Hepatocyte (in vitro differentiated cells): ENCODE data around the gene LUZP2. TPM values are rescaled to one million over a fixed set of nuclear protein-coding genes. Genes with fewer than 3 reads are reported as not detected.
"Not testable (repeated sequence)": the region's sequence is repeated elsewhere in the genome, so short reads cannot be mapped to it uniquely, and the experiment has no call there.

Experiments
- DNase-seq: peaks from one replicate; pipeline ENCODE4 v3.0.0-alpha.2; 2016; ENCODE audit warnings: low spot score
- H2AFZ ChIP-seq: fragments of 200-600 bp; sonication (generic); 2 replicates; pipeline ENCODE4 v1.6.0; 2016; ENCODE audit warnings: antibody characterized with exemption, mild to moderate bottlenecking
- H3K27ac ChIP-seq: fragments of 200-600 bp; sonication (generic); 2 replicates; pipeline ENCODE4 v1.5.1; 2016; ENCODE audit warnings: mild to moderate bottlenecking
- H3K27me3 ChIP-seq: fragments of 200-600 bp; sonication (generic); 2 replicates; pipeline ENCODE4 v1.6.1; 2016
- H3K36me3 ChIP-seq: fragments of 200-600 bp; sonication (generic); replicated peaks from 2 replicates; pipeline ENCODE4 v1.5.1; 2016; ENCODE audit warnings: low read depth; ENCODE audit not compliant: insufficient read depth
- H3K4me1 ChIP-seq: fragments of 200-600 bp; sonication (generic); 2 replicates; pipeline ENCODE4 v1.5.1; 2016; ENCODE audit warnings: mild to moderate bottlenecking, moderate library complexity; ENCODE audit not compliant: insufficient read depth
- H3K4me2 ChIP-seq: fragments of 200-600 bp; sonication (generic); 2 replicates; pipeline ENCODE4 v1.6.0; 2016
- H3K4me3 ChIP-seq: fragments of 200-600 bp; sonication (generic); 2 replicates; pipeline ENCODE4 v1.5.1; 2016; ENCODE audit warnings: mild to moderate bottlenecking
- H3K79me2 ChIP-seq: fragments of 200-600 bp; sonication (generic); 2 replicates; pipeline ENCODE4 v1.6.0; 2017; ENCODE audit warnings: mild to moderate bottlenecking
- H3K9me2 ChIP-seq: fragments of 200-600 bp; sonication (generic); replicated peaks from 2 replicates; pipeline ENCODE4 v1.6.0; 2017; ENCODE audit warnings: mild to moderate bottlenecking; ENCODE audit not compliant: insufficient read depth
- H3K9me3 ChIP-seq: fragments of 200-600 bp; sonication (generic); 2 replicates; pipeline ENCODE4 v1.5.1; 2016; ENCODE audit warnings: low read depth, mild to moderate bottlenecking
- H4K20me1 ChIP-seq: fragments of 200-600 bp; sonication (generic); 2 replicates; pipeline ENCODE4 v1.6.0; 2016; ENCODE audit warnings: mild to moderate bottlenecking; ENCODE audit not compliant: insufficient read depth, poor library complexity, severe bottlenecking
- CTCF ChIP-seq: fragments of 200-600 bp; sonication (generic); IDR thresholded peaks from 2 replicates; pipeline ENCODE4 v1.5.1; 2016; ENCODE audit warnings: antibody characterized with exemption, mild to moderate bottlenecking; ENCODE audit not compliant: poor library complexity
- EZH2 ChIP-seq: fragments of 200-600 bp; sonication (generic); IDR thresholded peaks from 2 replicates; pipeline ENCODE4 v1.6.1; 2016; ENCODE audit warnings: antibody characterized with exemption, mild to moderate bottlenecking, borderline replicate concordance
- EZH2phosphoT487 ChIP-seq: fragments of 200-600 bp; sonication (generic); IDR thresholded peaks from one replicate; pipeline ENCODE4 v1.6.1; 2018; ENCODE audit warnings: antibody characterized with exemption, mild to moderate bottlenecking, low read depth, moderate library complexity; ENCODE audit not compliant: unreplicated experiment, severe bottlenecking
- WGBS: methylation state at CpG from one replicate; pipeline ENCODE4 v1.1.6; 2016; ENCODE audit warnings: low lambda C conversion rate; ENCODE audit errors: missing lambda C conversion rate; 5-methylcytosine and 5-hydroxymethylcytosine counted together
- polyA plus RNA-seq: library from polyadenylated mRNA; unstranded; fragments of >200 nt; fragmentation: Nextera tagmentation; extraction: Ambion mirVana; gene quantifications from 2 replicates; pipeline ENCODE4 v1.2.1, GENCODE V29; 2016
- total RNA-seq: library from RNA; depleted of rRNA; stranded (reverse); fragments of >200 nt; gene quantifications from 2 replicates; pipeline ENCODE4 v1.2.3, GENCODE V29; 2014

The LUZP2 gene
- total and polyA plus RNA-seq, 2 experiments from 2014 or later: 2.2 to 7.9 TPM

GRCh38 chr11:24944891-24945290, 448.0 kb downstream of the LUZP2 start:
- Histone ChIP-seq H3K4me1 (no peaks in the 10 kb centered on the region), H3K79me2 (no peaks in the 10 kb centered on the region), H3K27ac (no peak overlapping the region), H3K9me3 (no peaks in the 10 kb centered on the region), H4K20me1 (no peaks in the 10 kb centered on the region), H3K4me3 (no peak overlapping the region), H3K9me2 (no peaks in the 10 kb centered on the region), H3K36me3 (no peaks in the 10 kb centered on the region), H2AFZ (no peak overlapping the region), H3K27me3 (no peaks in the 10 kb centered on the region), H3K4me2 (no peak overlapping the region)
- no peak for TF ChIP-seq EZH2phosphoT487
- TF ChIP-seq CTCF: no peak
- no peak for TF ChIP-seq EZH2
- no peak for DNase-seq
- WGBS: 92% methylated on average over 3 of the region's 3 CpGs

- 80% methylated on average over 5 of the region's 5 CpGs for WGBS
- no peaks in the 10 kb centered on the region for H3K4me1 ChIP-seq
- no peaks in the 10 kb centered on the region for H3K27me3 ChIP-seq
- H3K4me2 ChIP-seq: no peak overlapping the region
- no peak overlapping the region for H2AFZ ChIP-seq
- no peaks in the 10 kb centered on the region for H3K9me3 ChIP-seq
- H3K27ac ChIP-seq: no peak overlapping the region
- no peak overlapping the region for H3K4me3 ChIP-seq
- no peaks in the 10 kb centered on the region for H3K36me3 ChIP-seq
- TF ChIP-seq EZH2 (no peak), EZH2phosphoT487 (no peak), CTCF (no peak)
- no peaks in the 10 kb centered on the region for H3K9me2 ChIP-seq
- no peak for DNase-seq
- H3K79me2 ChIP-seq: no peaks in the 10 kb centered on the region
- H4K20me1 ChIP-seq: no peaks in the 10 kb centered on the region
Observed at GRCh38 chr11:24949406-24949805, 452.6 kb downstream of the LUZP2 start.

- TF ChIP-seq CTCF (no peak), EZH2phosphoT487 (no peak), EZH2 (no peak)
- 100% methylated on average over 2 of the region's 2 CpGs for WGBS
- no peak overlapping the region for H3K4me2 ChIP-seq
Observed at GRCh38 chr11:24963852-24964251, 467.0 kb downstream of the LUZP2 start.

GRCh38 chr11:24965748-24966147, 468.9 kb downstream of the LUZP2 start:
- Histone ChIP-seq H3K79me2 (no peaks in the 10 kb centered on the region), H3K36me3 (no peaks in the 10 kb centered on the region), H3K27me3 (no peaks in the 10 kb centered on the region), H4K20me1 (no peaks in the 10 kb centered on the region), H2AFZ (no peak overlapping the region), H3K4me3 (no peak overlapping the region), H3K9me3 (no peaks in the 10 kb centered on the region), H3K27ac (no peak overlapping the region), H3K4me2 (no peak overlapping the region), H3K9me2 (no peaks in the 10 kb centered on the region), H3K4me1 (no peaks in the 10 kb centered on the region)
- no peak for DNase-seq
- TF ChIP-seq CTCF (no peak), EZH2 (no peak), EZH2phosphoT487 (no peak)

More at GRCh38 chr11:24963852-24964251, 467.0 kb downstream of the LUZP2 start:
- Histone ChIP-seq H3K27ac (no peak overlapping the region), H3K9me2 (no peaks in the 10 kb centered on the region), H3K27me3 (no peaks in the 10 kb centered on the region), H3K79me2 (no peaks in the 10 kb centered on the region), H3K4me1 (no peaks in the 10 kb centered on the region), H3K4me3 (no peak overlapping the region), H2AFZ (no peak overlapping the region), H3K9me3 (no peaks in the 10 kb centered on the region), H4K20me1 (no peaks in the 10 kb centered on the region), H3K36me3 (no peaks in the 10 kb centered on the region)
- no peak for DNase-seq

- H3K27ac ChIP-seq, H3K36me3 ChIP-seq: not testable (repeated sequence)
Observed at GRCh38 chr11:24993903-24994302, 497.1 kb downstream of the LUZP2 start.

More at GRCh38 chr11:24993903-24994302, 497.1 kb downstream of the LUZP2 start:
- 70% methylated on average over 7 of the region's 7 CpGs for WGBS
- not testable (repeated sequence) for H3K4me1 ChIP-seq, H2AFZ ChIP-seq, H3K4me2 ChIP-seq, H4K20me1 ChIP-seq, H3K79me2 ChIP-seq, H3K27me3 ChIP-seq, H3K9me2 ChIP-seq, H3K9me3 ChIP-seq, H3K4me3 ChIP-seq, DNase-seq
